ENCODE data around the gene NXPE3. TPM values are rescaled to one million over a fixed set of nuclear protein-coding genes. Genes with fewer than 3 reads are reported as not detected.

Gene NXPE3
- total RNA-seq, 3 donors from 2014 or later (not counting 1 experiment from before 2014, with no cell fraction given) = 17.0 to 27.1 (median 21.1) TPM

DNA sequence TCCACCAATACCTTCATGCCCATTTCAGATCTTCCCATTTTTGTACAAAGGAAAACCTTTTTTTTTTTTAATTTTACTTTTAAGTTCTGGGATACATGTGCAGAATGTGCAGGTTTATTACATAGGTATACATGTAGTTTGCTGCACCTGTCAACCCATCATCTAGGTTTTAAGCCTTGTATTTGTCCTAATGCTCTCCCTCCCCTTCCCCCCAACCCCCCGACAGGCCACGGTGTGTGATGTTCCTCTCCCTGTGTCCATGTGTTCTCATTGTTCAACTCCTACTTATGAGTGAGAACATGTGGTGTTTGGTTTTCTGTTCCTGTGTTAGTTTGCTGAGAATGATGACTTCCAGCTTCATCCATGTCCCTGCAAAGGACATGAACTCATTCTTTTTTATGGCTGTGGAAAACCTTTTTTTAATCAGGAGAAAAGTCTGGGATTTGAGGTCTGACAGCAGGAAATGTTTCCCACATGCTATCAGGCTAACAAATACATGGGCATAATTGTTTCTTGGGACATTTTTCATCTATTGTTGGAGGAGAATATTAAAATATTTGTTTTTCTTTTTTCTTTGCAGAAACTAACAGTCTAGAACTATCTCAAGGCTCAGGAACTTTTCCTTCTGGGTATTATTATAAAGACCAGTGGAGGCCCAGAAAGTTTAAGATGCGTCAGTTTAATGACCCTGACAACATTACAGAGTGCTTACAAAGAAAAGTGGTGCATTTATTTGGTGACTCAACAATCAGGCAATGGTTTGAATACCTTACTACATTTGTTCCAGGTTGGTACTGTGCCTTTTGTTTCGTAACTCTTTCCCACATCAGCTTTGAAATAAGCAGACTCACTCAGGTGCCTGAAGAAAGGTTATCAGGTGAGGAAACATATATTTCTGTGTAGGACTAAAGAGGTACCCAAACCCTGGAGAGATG is 37.5 kb downstream of the NXPE3 start:
- H3K27ac Mint-ChIP-seq = no peak overlapping the region
- Histone ChIP-seq H3K4me1 (ENCODE audit: control insufficient read depth, insufficient read depth, low read length) (peaks cover 2% of the 10 kb centered on the region), H3K36me3 (ENCODE audit: control insufficient read depth, insufficient read depth, low read length) (peaks cover 11% of the 10 kb centered on the region), H3K9me3 (ENCODE audit: control insufficient read depth, insufficient read depth, low read length) (no peaks in the 10 kb centered on the region), H3K27ac (ENCODE audit: low read length) (no peak overlapping the region), H3K4me3 (ENCODE audit: low read length) (no peak overlapping the region), H3K27me3 (ENCODE audit: control insufficient read depth, insufficient read depth, low read length) (no peaks in the 10 kb centered on the region)
- no peak overlapping the region for H3K4me3 Mint-ChIP-seq
- ATAC-seq (no peak), DNase-seq (no peak)
- no peaks in the 10 kb centered on the region for H3K9me3 Mint-ChIP-seq
- no peaks in the 10 kb centered on the region for H3K27me3 Mint-ChIP-seq (ENCODE audit: low read depth in 2 of 2)
- H3K4me1 Mint-ChIP-seq = peaks cover 5 to 9% of the 10 kb centered on the region in 2 donors
- WGBS (ENCODE audit: insufficient coverage) = 100% methylated on average over 2 of the region's 4 CpGs
- intact Hi-C loops (cut with micrococcal nuclease) = no loop called here
- TF ChIP-seq, protein P1, sequence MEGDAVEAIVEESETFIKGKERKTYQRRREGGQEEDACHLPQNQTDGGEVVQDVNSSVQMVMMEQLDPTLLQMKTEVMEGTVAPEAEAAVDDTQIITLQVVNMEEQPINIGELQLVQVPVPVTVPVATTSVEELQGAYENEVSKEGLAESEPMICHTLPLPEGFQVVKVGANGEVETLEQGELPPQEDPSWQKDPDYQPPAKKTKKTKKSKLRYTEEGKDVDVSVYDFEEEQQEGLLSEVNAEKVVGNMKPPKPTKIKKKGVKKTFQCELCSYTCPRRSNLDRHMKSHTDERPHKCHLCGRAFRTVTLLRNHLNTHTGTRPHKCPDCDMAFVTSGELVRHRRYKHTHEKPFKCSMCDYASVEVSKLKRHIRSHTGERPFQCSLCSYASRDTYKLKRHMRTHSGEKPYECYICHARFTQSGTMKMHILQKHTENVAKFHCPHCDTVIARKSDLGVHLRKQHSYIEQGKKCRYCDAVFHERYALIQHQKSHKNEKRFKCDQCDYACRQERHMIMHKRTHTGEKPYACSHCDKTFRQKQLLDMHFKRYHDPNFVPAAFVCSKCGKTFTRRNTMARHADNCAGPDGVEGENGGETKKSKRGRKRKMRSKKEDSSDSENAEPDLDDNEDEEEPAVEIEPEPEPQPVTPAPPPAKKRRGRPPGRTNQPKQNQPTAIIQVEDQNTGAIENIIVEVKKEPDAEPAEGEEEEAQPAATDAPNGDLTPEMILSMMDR (IDR thresholded peaks at IDR 0.05) = no peak
- H3K36me3 Mint-ChIP-seq = no peaks in the 10 kb centered on the region

GRCh38 chr3:101817992-101818391 is 39.0 kb downstream of the NXPE3 start:
- H3K36me3 ChIP-seq (ENCODE audit: control insufficient read depth, insufficient read depth, low read length) = peaks cover 20% of the 10 kb centered on the region
- H3K27ac ChIP-seq (ENCODE audit: low read length) = peak overlapping the region; percentile 20
- H3K27me3 ChIP-seq (ENCODE audit: control insufficient read depth, insufficient read depth, low read length) = no peaks in the 10 kb centered on the region
- Mint-ChIP-seq H3K4me1 (peaks cover 5 to 9% of the 10 kb centered on the region in 2 donors), H3K4me3 (no peak overlapping the region), H3K27ac (peak overlapping the region; percentile 23 to 29), H3K9me3 (no peaks in the 10 kb centered on the region), H3K36me3 (no peaks in the 10 kb centered on the region), H3K27me3 (ENCODE audit: low read depth in 2 of 2) (no peaks in the 10 kb centered on the region)
- intact Hi-C loops (cut with micrococcal nuclease) = no loop called here
- ATAC-seq (no peak), DNase-seq (no peak)
- 73% methylated on average over 5 of the region's 5 CpGs for WGBS (ENCODE audit: insufficient coverage)
- no peak overlapping the region for H3K4me3 ChIP-seq (ENCODE audit: low read length)
- TF ChIP-seq, protein P1 (IDR thresholded peaks at IDR 0.05) = no peak
- H3K4me1 ChIP-seq (ENCODE audit: control insufficient read depth, insufficient read depth, low read length) = peaks cover 2% of the 10 kb centered on the region
- H3K9me3 ChIP-seq (ENCODE audit: control insufficient read depth, insufficient read depth, low read length) = no peaks in the 10 kb centered on the region

DNA sequence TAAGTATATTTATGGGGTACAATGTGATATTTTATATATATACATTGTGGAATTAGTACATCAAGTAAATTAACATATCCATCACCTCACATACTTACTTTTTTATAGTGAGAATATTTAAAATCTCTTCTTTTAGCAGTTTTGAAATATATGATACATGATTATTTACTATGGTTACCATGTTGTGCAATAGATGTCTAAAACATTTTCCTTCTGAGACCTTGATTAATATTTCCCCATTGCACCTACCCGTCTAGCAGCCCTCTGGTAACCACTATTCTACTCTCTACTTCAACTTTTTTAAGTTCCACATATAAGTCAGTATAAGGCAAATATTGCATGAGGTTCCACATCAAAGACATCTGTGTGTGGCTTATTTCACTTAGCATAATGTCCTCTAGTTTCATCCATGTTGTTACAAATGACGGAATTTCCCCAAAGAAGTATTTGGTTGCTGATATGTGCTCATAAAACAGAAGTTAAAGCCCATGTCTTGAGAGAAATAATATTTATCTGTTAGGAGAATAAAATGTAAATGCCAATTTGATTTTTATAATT is 40.7 kb downstream of the NXPE3 start:
- 83% methylated on average over 1 of the region's 2 CpGs for whole genome bisulfite sequencing (ENCODE audit: insufficient coverage)
- intact Hi-C loops (cut with micrococcal nuclease) = no loop called here
- Mint-ChIP-seq H3K9me3 (no peaks in the 10 kb centered on the region), H3K27me3 (ENCODE audit: low read depth in 2 of 2) (no peaks in the 10 kb centered on the region), H3K36me3 (no peaks in the 10 kb centered on the region), H3K27ac (no peak overlapping the region), H3K4me3 (no peak overlapping the region), H3K4me1 (peaks cover 5 to 8% of the 10 kb centered on the region in 2 donors)
- ATAC-seq (no peak), DNase-seq (no peak)
- Histone ChIP-seq H3K27me3 (ENCODE audit: control insufficient read depth, insufficient read depth, low read length) (no peaks in the 10 kb centered on the region), H3K4me3 (ENCODE audit: low read length) (no peak overlapping the region), H3K36me3 (ENCODE audit: control insufficient read depth, insufficient read depth, low read length) (peaks cover 20% of the 10 kb centered on the region), H3K27ac (ENCODE audit: low read length) (no peak overlapping the region), H3K4me1 (ENCODE audit: control insufficient read depth, insufficient read depth, low read length) (peaks cover under 1% of the 10 kb centered on the region), H3K9me3 (ENCODE audit: control insufficient read depth, insufficient read depth, low read length) (no peaks in the 10 kb centered on the region)
- TF ChIP-seq, protein P1 (IDR thresholded peaks at IDR 0.05) = no peak
